ENCODE measurements around the gene COBL. TPM values are rescaled to one million over a fixed set of nuclear protein-coding genes. Genes with fewer than 3 reads are reported as not detected.

Gene COBL
- total and polyA plus RNA-seq, 2 of the 4 experiments (the other 2 are of a cell fraction), result under 0.01 TPM; not detected in 1

DNA sequence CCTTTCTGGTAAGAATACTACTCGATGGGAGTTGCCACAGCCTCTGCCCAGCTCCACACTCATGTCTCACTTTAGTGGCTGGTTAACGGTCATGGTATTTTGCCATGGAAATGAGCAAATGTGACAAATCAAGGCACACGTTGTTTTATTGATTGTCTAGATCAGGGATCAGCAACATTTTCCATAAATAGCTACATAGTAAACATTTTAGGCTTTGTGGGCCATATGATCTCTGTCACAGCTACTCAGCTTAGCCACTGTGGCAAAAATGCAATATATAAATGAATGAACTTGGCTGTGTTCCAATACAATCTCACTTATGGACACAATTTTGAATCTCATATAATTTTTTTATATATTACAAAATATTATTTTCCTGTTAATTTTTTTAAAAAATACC lies 76.9 kb downstream of the COBL start:
- Histone ChIP-seq H2AFZ (replicated peaks; ENCODE audit: low read length, poor library complexity) (no peak overlapping the region), H3K18ac (ENCODE audit: low read depth, low read length) (no peak overlapping the region), H3K4me2 (ENCODE audit: low read depth, low read length) (no peak overlapping the region), H3K4me1 (ENCODE audit: control insufficient read depth, insufficient read depth, low read length) (no peaks in the 10 kb centered on the region), H3K23ac (ENCODE audit: low read depth, low read length) (no peak overlapping the region), H2AK5ac (ENCODE audit: low read depth, low read length) (no peak overlapping the region), H3K36me3 (ENCODE audit: control insufficient read depth, insufficient read depth, low read length) (no peaks in the 10 kb centered on the region), H4K91ac (ENCODE audit: insufficient read depth, low read depth, low read length) (no peak overlapping the region), H3K56ac (ENCODE audit: extremely low read depth, insufficient read depth, low read length) (no peak overlapping the region), H3K27ac (ENCODE audit: insufficient read depth, low read length) (no peak overlapping the region), H3K9me1 (ENCODE audit: insufficient read depth, low read length) (no peaks in the 10 kb centered on the region), H4K20me1 (ENCODE audit: insufficient read depth, low read length) (no peaks in the 10 kb centered on the region), H2BK120ac (ENCODE audit: low read depth, low read length) (no peak overlapping the region), H3K4me3 (ENCODE audit: insufficient read depth, low read depth, low read length) (no peak overlapping the region), H2BK15ac (ENCODE audit: low read depth, low read length) (no peak overlapping the region), H3K9ac (ENCODE audit: low read depth, low read length) (no peak overlapping the region), H3K14ac (replicated peaks; ENCODE audit: low read depth, low read length) (no peak overlapping the region), H3K9me3 (ENCODE audit: control insufficient read depth, insufficient read depth, low read length) (no peaks in the 10 kb centered on the region), H2BK5ac (ENCODE audit: low read depth, low read length, poor library complexity, severe bottlenecking) (no peak overlapping the region), H3K79me1 (ENCODE audit: low read depth in 1 of 2, low read length in 2 of 2) (no peaks in the 10 kb centered on the region), H3K27me3 (ENCODE audit: control insufficient read depth, insufficient read depth, low read length) (no peaks in the 10 kb centered on the region), H4K5ac (ENCODE audit: low read depth, low read length) (no peak overlapping the region), H3K4ac (ENCODE audit: low read depth, low read length) (no peak overlapping the region), H2BK20ac (ENCODE audit: low read depth, low read length) (no peak overlapping the region), H4K8ac (ENCODE audit: low read depth in 2 of 2, low read length in 2 of 2) (no peak overlapping the region), H2AK9ac (replicated peaks; ENCODE audit: low read depth, low read length, poor library complexity) (no peak overlapping the region)
- POLR2A ChIA-PET (ENCODE audit: unreplicated experiment), result no interaction called here
- DNase-seq, result no peak
- intact Hi-C loops (cut with micrococcal nuclease), result no loop called here
- CTCF ChIA-PET, result no interaction called here
- WGBS, 2 experiments (ENCODE audit: extremely low coverage in 2 of 2, insufficient read length in 1 of 2), result no CpG with 5 or more reads among the region's 3 CpGs
- BruUV-seq (replicated peaks), result no TSS peak
- ATAC-seq (ENCODE audit: low read depth), result no peak
- dilution Hi-C loops (cut with HindIII; ENCODE audit: low sequenced_read_pairs, unreplicated experiment), result no loop called here
- TF ChIP-seq MAZ (IDR thresholded peaks at IDR 0.05; ENCODE audit: borderline replicate concordance, low read depth, low read length), result no peak
- TF ChIP-seq RAD21 (IDR thresholded peaks at IDR 0.05; ENCODE audit: low read length), result no peak
- no peak for TF ChIP-seq CEBPB (IDR thresholded peaks at IDR 0.05; ENCODE audit: low read depth, low read length)
- no peak for TF ChIP-seq MXI1 (IDR thresholded peaks at IDR 0.05; ENCODE audit: borderline replicate concordance, low read depth, low read length)
- TF ChIP-seq, protein P1, sequence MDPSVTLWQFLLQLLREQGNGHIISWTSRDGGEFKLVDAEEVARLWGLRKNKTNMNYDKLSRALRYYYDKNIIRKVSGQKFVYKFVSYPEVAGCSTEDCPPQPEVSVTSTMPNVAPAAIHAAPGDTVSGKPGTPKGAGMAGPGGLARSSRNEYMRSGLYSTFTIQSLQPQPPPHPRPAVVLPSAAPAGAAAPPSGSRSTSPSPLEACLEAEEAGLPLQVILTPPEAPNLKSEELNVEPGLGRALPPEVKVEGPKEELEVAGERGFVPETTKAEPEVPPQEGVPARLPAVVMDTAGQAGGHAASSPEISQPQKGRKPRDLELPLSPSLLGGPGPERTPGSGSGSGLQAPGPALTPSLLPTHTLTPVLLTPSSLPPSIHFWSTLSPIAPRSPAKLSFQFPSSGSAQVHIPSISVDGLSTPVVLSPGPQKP (IDR thresholded peaks at IDR 0.05; ENCODE audit: borderline replicate concordance, low read depth, low read length), result no peak
- no peak for TF ChIP-seq CHD1 (IDR thresholded peaks at IDR 0.05; ENCODE audit: low read depth, low read length)
- TF ChIP-seq, protein P2, sequence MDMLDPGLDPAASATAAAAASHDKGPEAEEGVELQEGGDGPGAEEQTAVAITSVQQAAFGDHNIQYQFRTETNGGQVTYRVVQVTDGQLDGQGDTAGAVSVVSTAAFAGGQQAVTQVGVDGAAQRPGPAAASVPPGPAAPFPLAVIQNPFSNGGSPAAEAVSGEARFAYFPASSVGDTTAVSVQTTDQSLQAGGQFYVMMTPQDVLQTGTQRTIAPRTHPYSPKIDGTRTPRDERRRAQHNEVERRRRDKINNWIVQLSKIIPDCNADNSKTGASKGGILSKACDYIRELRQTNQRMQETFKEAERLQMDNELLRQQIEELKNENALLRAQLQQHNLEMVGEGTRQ (IDR thresholded peaks at IDR 0.05; ENCODE audit: low read depth, low read length), result no peak
- no peak for TF ChIP-seq NFE2L2 (IDR thresholded peaks at IDR 0.05; ENCODE audit: low read depth, low read length)
- no peak for TF ChIP-seq MAFK (IDR thresholded peaks at IDR 0.05; ENCODE audit: low read depth, low read length)
- TF ChIP-seq RFX5 (IDR thresholded peaks at IDR 0.05; ENCODE audit: low read depth, low read length), result no peak
- TF ChIP-seq BHLHE40 (IDR thresholded peaks at IDR 0.05; ENCODE audit: low read depth, low read length), result no peak
- TF ChIP-seq, protein P3, sequence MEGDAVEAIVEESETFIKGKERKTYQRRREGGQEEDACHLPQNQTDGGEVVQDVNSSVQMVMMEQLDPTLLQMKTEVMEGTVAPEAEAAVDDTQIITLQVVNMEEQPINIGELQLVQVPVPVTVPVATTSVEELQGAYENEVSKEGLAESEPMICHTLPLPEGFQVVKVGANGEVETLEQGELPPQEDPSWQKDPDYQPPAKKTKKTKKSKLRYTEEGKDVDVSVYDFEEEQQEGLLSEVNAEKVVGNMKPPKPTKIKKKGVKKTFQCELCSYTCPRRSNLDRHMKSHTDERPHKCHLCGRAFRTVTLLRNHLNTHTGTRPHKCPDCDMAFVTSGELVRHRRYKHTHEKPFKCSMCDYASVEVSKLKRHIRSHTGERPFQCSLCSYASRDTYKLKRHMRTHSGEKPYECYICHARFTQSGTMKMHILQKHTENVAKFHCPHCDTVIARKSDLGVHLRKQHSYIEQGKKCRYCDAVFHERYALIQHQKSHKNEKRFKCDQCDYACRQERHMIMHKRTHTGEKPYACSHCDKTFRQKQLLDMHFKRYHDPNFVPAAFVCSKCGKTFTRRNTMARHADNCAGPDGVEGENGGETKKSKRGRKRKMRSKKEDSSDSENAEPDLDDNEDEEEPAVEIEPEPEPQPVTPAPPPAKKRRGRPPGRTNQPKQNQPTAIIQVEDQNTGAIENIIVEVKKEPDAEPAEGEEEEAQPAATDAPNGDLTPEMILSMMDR (conservative IDR thresholded peaks at IDR 0.05; ENCODE audit: low read depth, low read length), result no peak
- TF ChIP-seq SMC3 (IDR thresholded peaks at IDR 0.05; ENCODE audit: low read depth, low read length), result no peak
- TF ChIP-seq FOS (IDR thresholded peaks at IDR 0.05; ENCODE audit: low read depth, low read length), result no peak
- no peak for TF ChIP-seq POLR2A (IDR thresholded peaks at IDR 0.05; ENCODE audit: low read depth, low read length)
- in situ Hi-C loops (cut with MboI; ENCODE audit: low sequenced_read_pairs), result no loop called here

Measured in IMR-90 (cell line).